Dedifferentiated amniotic fluid mesenchymal stem cell (primary cell): ENCODE measurements around the gene ARHGAP22.

Source experiments
- DNase-seq: peaks from one replicate; pipeline ENCODE4 v3.0.0-alpha.2; 2016; ENCODE audit errors: extremely low spot score

Gene ARHGAP22

GRCh38 chr10:48497780-48498770 lies 106.8 kb downstream of the ARHGAP22 start:
- no peak for DNase-seq

GRCh38 chr10:48496831-48497779 lies 107.8 kb downstream of the ARHGAP22 start:
- DNase-seq = peak; percentile 32

GRCh38 chr10:48496105-48496830 lies 108.6 kb downstream of the ARHGAP22 start:
- DNase-seq = no peak

GRCh38 chr10:48495282-48496045 lies 109.4 kb downstream of the ARHGAP22 start:
- no peak for DNase-seq

- DNase-seq = no peak
Observed at GRCh38 chr10:48494611-48495010, 110.3 kb downstream of the ARHGAP22 start.

GRCh38 chr10:48494073-48494472 lies 110.8 kb downstream of the ARHGAP22 start:
- DNase-seq = no peak

- no peak for DNase-seq
Observed at GRCh38 chr10:48493083-48493871, 111.6 kb downstream of the ARHGAP22 start.

GRCh38 chr10:48492201-48492600 lies 112.7 kb downstream of the ARHGAP22 start:
- DNase-seq = no peak

GRCh38 chr10:48491392-48492139 lies 113.3 kb downstream of the ARHGAP22 start:
- no peak for DNase-seq

GRCh38 chr10:48490946-48491345 lies 113.9 kb downstream of the ARHGAP22 start:
- DNase-seq = no peak

GRCh38 chr10:48490571-48490940 lies 114.3 kb downstream of the ARHGAP22 start:
- no peak for DNase-seq

GRCh38 chr10:48489099-48489498 lies 115.8 kb downstream of the ARHGAP22 start:
- DNase-seq = no peak

GRCh38 chr10:48487244-48487643 lies 117.6 kb downstream of the ARHGAP22 start:
- DNase-seq = no peak

GRCh38 chr10:48485711-48486110 lies 119.2 kb downstream of the ARHGAP22 start:
- no peak for DNase-seq

- no peak for DNase-seq
Observed at GRCh38 chr10:48484911-48485310, 120.0 kb downstream of the ARHGAP22 start.

- DNase-seq = no peak
Observed at GRCh38 chr10:48482207-48482606, 122.7 kb downstream of the ARHGAP22 start.

- DNase-seq = no peak
Observed at GRCh38 chr10:48481385-48481784, 123.5 kb downstream of the ARHGAP22 start.

GRCh38 chr10:48480397-48481374 lies 124.2 kb downstream of the ARHGAP22 start:
- no peak for DNase-seq
